ENCODE measurements around the gene MEF2A.

MEF2A gene

DNA sequence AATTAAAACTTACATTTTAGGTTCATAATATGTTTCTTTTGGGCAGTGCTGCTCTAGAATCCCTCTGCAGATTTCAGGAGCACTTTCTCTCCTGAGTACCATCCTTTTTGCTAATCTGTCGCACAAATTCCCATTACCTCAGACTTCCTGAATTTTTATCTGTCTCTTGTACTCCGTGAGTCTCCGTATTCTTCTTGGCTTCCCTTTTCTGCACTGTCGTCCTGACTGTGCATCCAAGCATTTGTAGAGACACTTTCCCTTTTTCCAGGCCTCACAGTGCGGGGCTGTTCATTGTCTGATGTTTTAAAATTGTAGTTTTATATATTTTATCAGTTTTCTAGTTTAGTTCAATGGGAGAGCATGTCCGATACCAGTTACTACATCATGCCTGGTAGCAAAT lies 27.3 kb downstream of the MEF2A start:
- TF ChIP-seq POLR2AphosphoS5 (IDR thresholded peaks at IDR 0.05; ENCODE audit: low read depth, low read length) = no peak
- TF ChIP-seq TAF1 (IDR thresholded peaks at IDR 0.05; ENCODE audit: borderline replicate concordance, insufficient read depth, low read length) = no peak
- TF ChIP-seq, protein P1, sequence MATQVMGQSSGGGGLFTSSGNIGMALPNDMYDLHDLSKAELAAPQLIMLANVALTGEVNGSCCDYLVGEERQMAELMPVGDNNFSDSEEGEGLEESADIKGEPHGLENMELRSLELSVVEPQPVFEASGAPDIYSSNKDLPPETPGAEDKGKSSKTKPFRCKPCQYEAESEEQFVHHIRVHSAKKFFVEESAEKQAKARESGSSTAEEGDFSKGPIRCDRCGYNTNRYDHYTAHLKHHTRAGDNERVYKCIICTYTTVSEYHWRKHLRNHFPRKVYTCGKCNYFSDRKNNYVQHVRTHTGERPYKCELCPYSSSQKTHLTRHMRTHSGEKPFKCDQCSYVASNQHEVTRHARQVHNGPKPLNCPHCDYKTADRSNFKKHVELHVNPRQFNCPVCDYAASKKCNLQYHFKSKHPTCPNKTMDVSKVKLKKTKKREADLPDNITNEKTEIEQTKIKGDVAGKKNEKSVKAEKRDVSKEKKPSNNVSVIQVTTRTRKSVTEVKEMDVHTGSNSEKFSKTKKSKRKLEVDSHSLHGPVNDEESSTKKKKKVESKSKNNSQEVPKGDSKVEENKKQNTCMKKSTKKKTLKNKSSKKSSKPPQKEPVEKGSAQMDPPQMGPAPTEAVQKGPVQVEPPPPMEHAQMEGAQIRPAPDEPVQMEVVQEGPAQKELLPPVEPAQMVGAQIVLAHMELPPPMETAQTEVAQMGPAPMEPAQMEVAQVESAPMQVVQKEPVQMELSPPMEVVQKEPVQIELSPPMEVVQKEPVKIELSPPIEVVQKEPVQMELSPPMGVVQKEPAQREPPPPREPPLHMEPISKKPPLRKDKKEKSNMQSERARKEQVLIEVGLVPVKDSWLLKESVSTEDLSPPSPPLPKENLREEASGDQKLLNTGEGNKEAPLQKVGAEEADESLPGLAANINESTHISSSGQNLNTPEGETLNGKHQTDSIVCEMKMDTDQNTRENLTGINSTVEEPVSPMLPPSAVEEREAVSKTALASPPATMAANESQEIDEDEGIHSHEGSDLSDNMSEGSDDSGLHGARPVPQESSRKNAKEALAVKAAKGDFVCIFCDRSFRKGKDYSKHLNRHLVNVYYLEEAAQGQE (IDR thresholded peaks at IDR 0.05; ENCODE audit: insufficient read depth in 1 of 2, low read depth in 2 of 2, low read length in 2 of 2) = no peak
- TF ChIP-seq FOXP2 (optimal IDR thresholded peaks at IDR 0.05; ENCODE audit: borderline replicate concordance, extremely low read depth, extremely low read length, insufficient read depth) = no peak
- TF ChIP-seq SIN3A (IDR thresholded peaks at IDR 0.05; ENCODE audit: borderline replicate concordance, insufficient read depth, low read length) = no peak

DNA sequence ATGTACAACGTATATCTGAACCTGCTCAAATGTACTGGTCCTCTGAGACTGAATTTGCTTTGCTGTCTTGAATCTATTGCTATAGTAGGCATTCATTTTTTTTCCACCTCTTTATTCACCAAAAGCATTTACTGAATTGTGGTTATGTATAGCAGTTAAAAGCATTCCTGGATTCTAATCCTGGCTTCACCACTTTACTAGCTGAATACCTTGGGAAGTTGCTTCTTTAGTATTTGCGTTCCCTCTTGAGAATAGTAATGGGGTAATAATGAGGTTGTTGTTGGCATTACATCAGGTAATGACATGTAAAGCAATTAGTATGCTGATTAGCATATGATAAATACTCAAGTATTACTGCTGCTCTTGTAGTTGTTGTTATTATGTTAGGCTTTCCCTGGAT lies 29.1 kb downstream of the MEF2A start:
- no peak for TF ChIP-seq SIN3A (IDR thresholded peaks at IDR 0.05; ENCODE audit: borderline replicate concordance, insufficient read depth, low read length)

DNA sequence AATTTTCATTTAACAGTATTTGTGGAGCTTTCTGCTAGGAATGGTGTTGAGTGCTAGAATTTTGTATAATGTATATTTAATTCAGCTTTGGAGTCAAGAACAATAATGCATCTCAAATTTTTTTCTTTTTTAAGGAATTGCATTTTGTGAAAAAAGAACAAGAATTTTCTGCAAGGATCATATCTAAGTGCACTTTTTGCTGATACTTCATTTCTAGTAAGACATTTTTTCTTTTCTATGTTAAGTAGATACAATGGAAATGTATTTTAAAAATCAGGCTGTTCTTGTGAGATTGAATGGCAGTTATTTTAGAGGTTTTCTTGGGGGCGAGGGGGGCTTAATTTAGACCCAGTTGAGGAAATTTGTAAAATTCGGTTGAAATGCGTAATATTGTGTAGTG lies 32.5 kb downstream of the MEF2A start:
- TF ChIP-seq TAF1 (IDR thresholded peaks at IDR 0.05; ENCODE audit: borderline replicate concordance, insufficient read depth, low read length) = no peak
- no peak for TF ChIP-seq FOXP2 (optimal IDR thresholded peaks at IDR 0.05; ENCODE audit: borderline replicate concordance, extremely low read depth, extremely low read length, insufficient read depth)
- TF ChIP-seq, protein P1 (IDR thresholded peaks at IDR 0.05; ENCODE audit: insufficient read depth in 1 of 2, low read depth in 2 of 2, low read length in 2 of 2) = no peak
- TF ChIP-seq POLR2AphosphoS5 (IDR thresholded peaks at IDR 0.05; ENCODE audit: low read depth, low read length) = no peak
- no peak for TF ChIP-seq SIN3A (IDR thresholded peaks at IDR 0.05; ENCODE audit: borderline replicate concordance, insufficient read depth, low read length)

DNA sequence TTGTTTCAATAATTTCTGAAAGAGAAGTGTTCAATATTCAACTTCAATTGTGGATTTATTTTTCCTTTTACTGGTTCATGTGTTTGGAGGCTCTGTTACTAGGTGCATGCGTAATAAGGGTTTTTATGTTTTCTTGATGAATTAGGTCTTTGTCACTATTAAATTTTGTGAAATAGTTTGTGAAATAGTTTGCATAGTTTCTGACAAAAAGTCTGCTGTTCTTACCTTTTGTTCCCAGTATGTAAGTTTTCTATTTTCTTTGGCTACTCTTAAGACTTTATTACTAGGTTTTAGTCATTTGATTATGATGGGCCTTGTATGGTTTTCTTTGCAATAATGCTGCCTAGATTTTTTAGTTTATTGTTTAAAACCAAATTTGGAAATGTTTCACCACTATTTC lies 38.0 kb downstream of the MEF2A start:
- TF ChIP-seq POLR2AphosphoS5 (IDR thresholded peaks at IDR 0.05; ENCODE audit: low read depth, low read length) (no peak), TAF1 (IDR thresholded peaks at IDR 0.05; ENCODE audit: borderline replicate concordance, insufficient read depth, low read length) (no peak), FOXP2 (optimal IDR thresholded peaks at IDR 0.05; ENCODE audit: borderline replicate concordance, extremely low read depth, extremely low read length, insufficient read depth) (no peak), SIN3A (IDR thresholded peaks at IDR 0.05; ENCODE audit: borderline replicate concordance, insufficient read depth, low read length) (no peak)
- TF ChIP-seq, protein P1 (IDR thresholded peaks at IDR 0.05; ENCODE audit: insufficient read depth in 1 of 2, low read depth in 2 of 2, low read length in 2 of 2) = no peak

DNA sequence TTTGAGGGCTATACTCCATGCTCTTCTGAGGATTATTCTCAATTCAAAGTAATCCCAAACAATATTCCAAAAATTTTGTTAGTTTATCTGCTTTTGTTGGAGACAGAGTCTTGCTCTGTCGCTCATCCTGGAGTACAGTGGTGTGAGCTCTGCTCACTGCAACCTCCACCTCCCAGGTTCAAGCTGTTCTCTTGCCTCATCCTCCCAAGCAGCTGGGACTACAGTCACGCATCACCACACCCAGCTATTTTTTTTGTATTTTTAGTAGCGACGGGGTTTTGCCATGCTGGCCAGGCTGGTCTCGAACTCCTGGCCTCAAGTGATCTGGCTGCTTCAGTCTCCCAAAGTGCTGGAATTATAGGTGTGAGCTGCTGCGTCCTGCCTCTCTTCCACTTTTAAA lies 39.1 kb downstream of the MEF2A start:
- TF ChIP-seq POLR2AphosphoS5 (IDR thresholded peaks at IDR 0.05; ENCODE audit: low read depth, low read length) (no peak), TAF1 (IDR thresholded peaks at IDR 0.05; ENCODE audit: borderline replicate concordance, insufficient read depth, low read length) (no peak), SIN3A (IDR thresholded peaks at IDR 0.05; ENCODE audit: borderline replicate concordance, insufficient read depth, low read length) (no peak), FOXP2 (optimal IDR thresholded peaks at IDR 0.05; ENCODE audit: borderline replicate concordance, extremely low read depth, extremely low read length, insufficient read depth) (no peak)
- TF ChIP-seq, protein P1 (IDR thresholded peaks at IDR 0.05; ENCODE audit: insufficient read depth in 1 of 2, low read depth in 2 of 2, low read length in 2 of 2) = no peak
